ENCODE measurements around the gene XPA. TPM values are rescaled to one million over a fixed set of nuclear protein-coding genes. Genes with fewer than 3 reads are reported as not detected.

The XPA gene
- total and polyA plus RNA-seq, 2 of the 13 experiments (the other 11 are each of a cell fraction or from before 2014, with no cell fraction given): 2.3 to 15.2 TPM

DNA sequence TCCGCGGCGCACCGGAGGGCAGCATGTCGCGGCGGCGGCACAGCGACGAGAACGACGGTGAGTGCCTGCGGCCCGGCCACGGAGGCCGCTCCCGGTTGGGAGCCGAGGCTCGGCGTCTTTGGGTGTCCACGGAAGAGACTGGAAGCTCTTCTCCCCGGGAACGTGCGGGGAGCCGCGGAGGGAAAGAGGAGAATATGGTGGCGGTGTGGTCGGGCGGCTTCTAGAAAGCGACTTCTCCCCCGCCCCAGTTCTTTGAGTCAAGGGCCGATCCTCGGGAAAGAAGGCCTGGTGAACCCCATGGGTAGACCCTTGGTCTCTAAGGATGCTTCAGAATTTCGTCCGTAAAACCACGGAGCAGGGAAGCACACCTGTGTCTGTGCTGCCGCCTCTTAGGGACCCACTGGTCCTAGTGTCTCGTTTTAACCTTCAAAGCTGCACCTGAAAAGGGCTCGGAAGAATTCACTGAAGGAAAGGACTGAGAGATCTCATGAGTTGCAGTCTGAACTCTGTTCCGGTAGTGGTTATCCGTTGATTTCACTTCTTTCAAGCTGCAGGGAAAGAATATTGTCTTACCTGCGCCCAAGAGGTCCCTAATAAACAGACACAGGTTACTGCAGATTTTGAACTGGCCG is 63.2 kb downstream of the XPA start (continued):
- peak in 1 of 2 experiments; percentile 27; a peak in 1 of 4 replicates for TF ChIP-seq HMGXB4 (CRISPR knock-in tag; IDR thresholded peaks at IDR 0.05; ENCODE audit: borderline replicate concordance in 1 of 2, low read depth in 1 of 2)
- no peak for TF ChIP-seq ZNF597 (CRISPR knock-in tag; IDR thresholded peaks at IDR 0.05)
- 0 out of 2 replicates have a peak, but pooled peaks have one; percentile 52 for TF ChIP-seq ZNF607 (CRISPR knock-in tag; IDR thresholded peaks at IDR 0.05; ENCODE audit: borderline replicate concordance)
- no peak for TF ChIP-seq HDAC6 (IDR thresholded peaks at IDR 0.05; ENCODE audit: low read depth, low read length)
- no peak for TF ChIP-seq HNRNPL (IDR thresholded peaks at IDR 0.05; ENCODE audit: low read depth, low read length)
- 0 out of 2 replicates have a peak, but pooled peaks have one; percentile 2 for TF ChIP-seq RXRA (CRISPR knock-in tag; IDR thresholded peaks at IDR 0.05)
- TF ChIP-seq ZBTB37 (CRISPR knock-in tag; IDR thresholded peaks at IDR 0.05): no peak
- no peak for TF ChIP-seq SKIL (CRISPR knock-in tag; IDR thresholded peaks at IDR 0.05; ENCODE audit: borderline replicate concordance)
- no peak for TF ChIP-seq HDAC1 (CRISPR knock-in tag; IDR thresholded peaks at IDR 0.05)
- no peak for TF ChIP-seq KLF13 (CRISPR knock-in tag; IDR thresholded peaks at IDR 0.05)
- no peak; the same call in 1 of the 2 replicates for TF ChIP-seq ZNF543 (CRISPR knock-in tag; IDR thresholded peaks at IDR 0.05)
- TF ChIP-seq ZKSCAN8 (CRISPR knock-in tag; IDR thresholded peaks at IDR 0.05; ENCODE audit: borderline replicate concordance): no peak
- no peak for TF ChIP-seq CHD2 (IDR thresholded peaks at IDR 0.05; ENCODE audit: low read depth, low read length)
- TF ChIP-seq, protein P1, sequence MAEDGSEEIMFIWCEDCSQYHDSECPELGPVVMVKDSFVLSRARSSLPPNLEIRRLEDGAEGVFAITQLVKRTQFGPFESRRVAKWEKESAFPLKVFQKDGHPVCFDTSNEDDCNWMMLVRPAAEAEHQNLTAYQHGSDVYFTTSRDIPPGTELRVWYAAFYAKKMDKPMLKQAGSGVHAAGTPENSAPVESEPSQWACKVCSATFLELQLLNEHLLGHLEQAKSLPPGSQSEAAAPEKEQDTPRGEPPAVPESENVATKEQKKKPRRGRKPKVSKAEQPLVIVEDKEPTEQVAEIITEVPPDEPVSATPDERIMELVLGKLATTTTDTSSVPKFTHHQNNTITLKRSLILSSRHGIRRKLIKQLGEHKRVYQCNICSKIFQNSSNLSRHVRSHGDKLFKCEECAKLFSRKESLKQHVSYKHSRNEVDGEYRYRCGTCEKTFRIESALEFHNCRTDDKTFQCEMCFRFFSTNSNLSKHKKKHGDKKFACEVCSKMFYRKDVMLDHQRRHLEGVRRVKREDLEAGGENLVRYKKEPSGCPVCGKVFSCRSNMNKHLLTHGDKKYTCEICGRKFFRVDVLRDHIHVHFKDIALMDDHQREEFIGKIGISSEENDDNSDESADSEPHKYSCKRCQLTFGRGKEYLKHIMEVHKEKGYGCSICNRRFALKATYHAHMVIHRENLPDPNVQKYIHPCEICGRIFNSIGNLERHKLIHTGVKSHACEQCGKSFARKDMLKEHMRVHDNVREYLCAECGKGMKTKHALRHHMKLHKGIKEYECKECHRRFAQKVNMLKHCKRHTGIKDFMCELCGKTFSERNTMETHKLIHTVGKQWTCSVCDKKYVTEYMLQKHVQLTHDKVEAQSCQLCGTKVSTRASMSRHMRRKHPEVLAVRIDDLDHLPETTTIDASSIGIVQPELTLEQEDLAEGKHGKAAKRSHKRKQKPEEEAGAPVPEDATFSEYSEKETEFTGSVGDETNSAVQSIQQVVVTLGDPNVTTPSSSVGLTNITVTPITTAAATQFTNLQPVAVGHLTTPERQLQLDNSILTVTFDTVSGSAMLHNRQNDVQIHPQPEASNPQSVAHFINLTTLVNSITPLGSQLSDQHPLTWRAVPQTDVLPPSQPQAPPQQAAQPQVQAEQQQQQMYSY (CRISPR knock-in tag; IDR thresholded peaks at IDR 0.05): no peak
- TF ChIP-seq EHMT2 (IDR thresholded peaks at IDR 0.05; ENCODE audit: borderline replicate concordance, low read depth, low read length): no peak
- TF ChIP-seq FOXC1 (CRISPR knock-in tag; IDR thresholded peaks at IDR 0.05; ENCODE audit: borderline replicate concordance): no peak; the same call in 1 of the 2 replicates
- no peak for TF ChIP-seq U2AF2 (IDR thresholded peaks at IDR 0.05; ENCODE audit: low read depth, low read length)
- no peak for TF ChIP-seq ZNF746 (CRISPR knock-in tag; IDR thresholded peaks at IDR 0.05)
- no peak for TF ChIP-seq SNAPC2 (CRISPR knock-in tag; IDR thresholded peaks at IDR 0.05)

All from HepG2 (cell line).